Uterus (tissue), 2 donors: ENCODE measurements around the gene FZD4.

Experiments used
- CTCF ChIP-seq, 4 experiments: fragments of 200-600 bp in 2 of 4; fragments of 450-650 bp in 2 of 4; sonication (generic) in 2 of 4; IDR thresholded peaks; one replicate each; pipeline ENCODE4 v1.5.1; 2016 to 2019; ENCODE audit warnings: antibody characterized with exemption in 4 of 4, mild to moderate bottlenecking in 2 of 4, moderate library complexity in 1 of 4
- POLR2A ChIP-seq, 2 donors: fragments of 450-650 bp; IDR thresholded peaks; one replicate each; pipeline ENCODE4 v1.6.1; 2016; ENCODE audit warnings: antibody characterized with exemption in 2 of 2, mild to moderate bottlenecking in 1 of 2, moderate library complexity in 1 of 2

GRCh38 chr11:86955361-86956120, at the start of gene FZD4:
- TF ChIP-seq CTCF (IDR thresholded peaks at IDR 0.05) (peak; percentile 34 to 57 (median 54)), POLR2A (IDR thresholded peaks at IDR 0.05) (peak; percentile 95)
